HepG2 (cell line): Measurements from ENCODE around the gene ANKRD31. TPM values are rescaled to one million over a fixed set of nuclear protein-coding genes. Genes with fewer than 3 reads are reported as not detected.

Source experiments
- ATAC-seq: fragments of 200-7000 bp; cut with Tn5 transposase; 3 replicates; pipeline ENCODE4 v1.9.1; 2020; ENCODE audit warnings: mild to moderate bottlenecking, moderate library complexity
- BruUV-seq: library from RNA; stranded (reverse); fragments of 400-500 nt; replicated peaks from 2 replicates; lab custom pipeline; 2021; lab: Mats Ljungman, UMichigan
- CTCF ChIA-PET: fragments of 300-600 bp; formaldehyde crosslinking; extraction: SDS; loops from one replicate; lab custom pipeline; 2021; ENCODE audit warnings: low total read pairs, inconsistent platforms, low intra/inter-chr PET ratio; lab: Yijun Ruan, JAX
- POLR2A ChIA-PET: fragments of 350-600 bp; sonication (Branson Sonifier 250); formaldehyde crosslinking; loops from one replicate; lab custom pipeline; 2020; ENCODE audit warnings: antibody characterized with exemption, inconsistent platforms; lab: Yijun Ruan, JAX
- DNase-seq: peaks from one replicate; pipeline ENCODE4 v3.0.0-alpha.2; 2015; ENCODE audit warnings: low spot score
- FAIRE-seq: peaks from 3 replicates; lab custom pipeline; 2011; peaks lifted over from hg19 to GRCh38; lab: Jason Lieb, UNC
- H2AFZ ChIP-seq: one replicate; pipeline ENCODE4 v1.6.1; 2011; ENCODE audit warnings: low read length, inconsistent platforms
- H3K27ac ChIP-seq: fragments of 300-600 bp; 3 replicates; pipeline ENCODE4 v1.8.0; 2011; ENCODE audit warnings: mixed run types, mild to moderate bottlenecking, mixed read lengths, low read length, inconsistent platforms; ENCODE audit not compliant: insufficient read depth; ENCODE audit errors: extremely low read length
- H3K27me3 ChIP-seq, 2 experiments: fragments of 200-600 bp in 1 of 2; 2 replicates in 1 of 2; 3 replicates in 1 of 2; pipeline versions ENCODE4 v1.6.0 to v1.8.0; 2011; ENCODE audit warnings: low read length in 2 of 2, mild to moderate bottlenecking in 2 of 2, moderate library complexity in 2 of 2, inconsistent platforms in 1 of 2; ENCODE audit not compliant: insufficient read depth in 2 of 2, control insufficient read depth in 1 of 2
- H3K36me3 ChIP-seq, 2 experiments: fragments of 200-600 bp in 1 of 2; replicated peaks in 1 of 2; 2 replicates in 1 of 2; 3 replicates in 1 of 2; pipeline versions ENCODE4 v1.5.1 to v1.8.0; 2011; ENCODE audit warnings: low read length in 2 of 2, inconsistent platforms in 1 of 2; ENCODE audit not compliant: insufficient read depth in 2 of 2, control insufficient read depth in 1 of 2
- H3K4me1 ChIP-seq: 2 replicates; pipeline ENCODE4 v1.5.1; 2012; ENCODE audit warnings: low read length, inconsistent platforms; ENCODE audit not compliant: insufficient read depth
- H3K4me2 ChIP-seq: 2 replicates; pipeline ENCODE4 v1.6.0; 2011; ENCODE audit warnings: low read depth, low read length, inconsistent platforms
- H3K4me3 ChIP-seq, 3 experiments: fragments of 200-600 bp in 1 of 3; sonication (generic), shearing (Covaris generic) in 1 of 3; replicated peaks in 1 of 3; 2 replicates each; pipeline ENCODE4 v1.5.1; 2011 to 2016; ENCODE audit warnings: low read length in 3 of 3, inconsistent platforms in 2 of 3, low read depth in 2 of 3, mild to moderate bottlenecking in 2 of 3, control low read depth in 1 of 3, mixed read lengths in 1 of 3; ENCODE audit not compliant: insufficient read depth in 1 of 3
- H3K79me2 ChIP-seq: one replicate; pipeline ENCODE4 v1.6.1; 2011; ENCODE audit warnings: low read length, inconsistent platforms; ENCODE audit not compliant: insufficient read depth
- H3K9ac ChIP-seq: 2 replicates; pipeline ENCODE4 v1.6.0; 2011; ENCODE audit warnings: mild to moderate bottlenecking, low read depth, low read length, inconsistent platforms; ENCODE audit not compliant: insufficient read depth
- H3K9me3 ChIP-seq: 2 replicates; pipeline ENCODE4 v1.5.1; 2012; ENCODE audit warnings: mild to moderate bottlenecking, low read length
- H4K20me1 ChIP-seq: 2 replicates; pipeline ENCODE4 v1.6.0; 2011; ENCODE audit warnings: inconsistent platforms, mild to moderate bottlenecking, low read length, moderate library complexity; ENCODE audit not compliant: insufficient read depth
- HCFC1 ChIP-seq: fragments of 150-350 bp; IDR thresholded peaks from 2 replicates; pipeline ENCODE4 v1.6.1; 2014; ENCODE audit warnings: low read depth, low read length
- KDM2A ChIP-seq: sonication (generic); formaldehyde crosslinking; IDR thresholded peaks from 2 replicates; pipeline ENCODE4 v1.4.0; 2020; ENCODE audit warnings: low read depth, missing genetic modification reagents, borderline replicate concordance
- KLF9 ChIP-seq: IDR thresholded peaks from 2 replicates; pipeline ENCODE4 v1.6.1; 2016; ENCODE audit warnings: low read depth
- MXD4 ChIP-seq: IDR thresholded peaks from 2 replicates; pipeline ENCODE4 v1.6.1; 2016; ENCODE audit warnings: mild to moderate bottlenecking, missing biosample characterization, missing genetic modification reagents
- NFIC ChIP-seq: IDR thresholded peaks from 2 replicates; pipeline ENCODE4 v1.6.1; 2012; ENCODE audit warnings: mild to moderate bottlenecking, low read length, inconsistent platforms
- NR1H2 ChIP-seq: sonication (generic); formaldehyde crosslinking; IDR thresholded peaks from 2 replicates; pipeline ENCODE4 v1.8.1; 2022; ENCODE audit warnings: low read depth, missing genetic modification reagents, borderline replicate concordance
- SUZ12 ChIP-seq: fragments of 150-350 bp; IDR thresholded peaks from 2 replicates; pipeline ENCODE4 v1.6.1; 2014; ENCODE audit warnings: low read depth, low read length
- XRCC5 ChIP-seq: fragments of 200-400 bp; formaldehyde crosslinking; optimal IDR thresholded peaks from 2 replicates; pipeline ENCODE3; 2017; ENCODE audit warnings: mild to moderate bottlenecking, low read length
- ZBTB8A ChIP-seq: sonication (generic); formaldehyde crosslinking; IDR thresholded peaks from 2 replicates; pipeline ENCODE4 v1.4.0; 2020; ENCODE audit warnings: mild to moderate bottlenecking, low read depth, missing genetic modification reagents, borderline replicate concordance
- ZKSCAN1 ChIP-seq: fragments of 150-350 bp; IDR thresholded peaks from 2 replicates; pipeline ENCODE4 v1.6.1; 2014; ENCODE audit warnings: low read length
- ZNF30 ChIP-seq: sonication (generic); formaldehyde crosslinking; IDR thresholded peaks from 2 replicates; pipeline ENCODE4 v1.5.0; 2020; ENCODE audit warnings: mild to moderate bottlenecking, missing genetic modification reagents
- ZNF703 ChIP-seq: sonication (generic); formaldehyde crosslinking; IDR thresholded peaks from 2 replicates; pipeline ENCODE4 v1.5.1; 2020; ENCODE audit warnings: missing genetic modification reagents, mild to moderate bottlenecking, moderate library complexity, borderline replicate concordance
- ZNF724P ChIP-seq: sonication (generic); formaldehyde crosslinking; IDR thresholded peaks from 2 replicates; pipeline ENCODE4 v1.8.0; 2022; ENCODE audit warnings: missing genetic modification reagents, borderline replicate concordance
- in situ Hi-C: cut with HindIII; loops from 2 replicates; pipeline ENCODE4 v1.10.0; 2017; ENCODE audit warnings: low pct_unique_long_range_greater_than_20kb; ENCODE audit not compliant: extremely low pct_ligation_motif_present
- intact Hi-C: fragments of 100-400 bp; cut with micrococcal nuclease; formaldehyde crosslinking; loops from one replicate; pipeline ENCODE4 v1.10.0; 2022; ENCODE audit not compliant: unreplicated experiment
- polyA plus RNA-seq, 8 experiments: library from polyadenylated mRNA; depleted of rRNA in 3 of 8; stranded (reverse) in 7 of 8; unstranded in 1 of 8; fragments of >200 nt; fragmentation: Illumina TruSeq in 4 of 8; extraction: Trizol in 4 of 8; gene quantifications; 2 replicates each; pipeline versions ENCODE4 v1.2.1 to v1.2.3, GENCODE V29; 2011 to 2016; ENCODE audit warnings: low read depth in 4 of 8, missing spikeins in 1 of 8, mixed read lengths in 1 of 8; ENCODE audit not compliant: insufficient read depth in 1 of 8
- total RNA-seq, 5 experiments: library from RNA; depleted of rRNA; stranded (reverse); fragments of >200 nt; fragmentation: Illumina TruSeq; extraction: Trizol; gene quantifications; 2 replicates each; pipeline ENCODE4 v1.2.3, GENCODE V29; 2016; ENCODE audit warnings: low read depth in 1 of 5
- TF ChIP-seq, protein P1 (sequence below): sonication (generic); formaldehyde crosslinking; IDR thresholded peaks from 2 replicates; pipeline ENCODE4 v1.4.0; 2020; ENCODE audit warnings: missing genetic modification reagents
- TF ChIP-seq, protein P2 (sequence below): fragments of 450-650 bp; IDR thresholded peaks from 2 replicates; pipeline ENCODE4 v1.6.1; 2017
- TF ChIP-seq, protein P3 (sequence below): sonication (generic); formaldehyde crosslinking; IDR thresholded peaks from 2 replicates; pipeline ENCODE4 v1.9.0; 2021; ENCODE audit warnings: missing genetic modification reagents, borderline replicate concordance
- TF ChIP-seq, protein P4 (sequence below): sonication (generic); formaldehyde crosslinking; IDR thresholded peaks from 2 replicates; pipeline ENCODE4 v1.4.0; 2020; ENCODE audit warnings: missing genetic modification reagents, borderline replicate concordance
- TF ChIP-seq, protein P5 (sequence below): sonication (generic); formaldehyde crosslinking; IDR thresholded peaks from 2 replicates; pipeline ENCODE4 v1.8.0; 2023; ENCODE audit warnings: mild to moderate bottlenecking, missing genetic modification reagents

Gene ANKRD31
- total and polyA plus RNA-seq, 2 of the 13 experiments (the other 11 are each of a cell fraction or from before 2014, with no cell fraction given): 0.01 to 0.09 TPM

DNA sequence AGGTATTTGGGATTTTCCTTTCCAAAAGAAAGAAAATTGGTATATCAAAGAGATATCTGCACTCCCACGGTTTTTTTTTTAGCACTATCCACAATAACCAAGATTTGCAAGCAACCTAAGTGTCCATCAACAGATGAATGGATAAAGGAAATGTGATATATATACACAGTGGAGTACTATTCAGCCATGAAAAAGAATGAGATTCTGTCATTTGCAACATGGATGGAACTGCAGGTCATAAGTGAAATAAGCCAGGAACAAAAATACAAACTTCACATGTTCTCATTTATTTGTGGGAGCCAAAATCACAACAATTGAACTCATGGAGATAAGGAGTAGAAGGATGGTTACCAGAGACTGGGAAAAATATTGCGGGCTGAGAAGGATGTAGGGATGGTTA lies 9.8 kb downstream of the ANKRD31 start (continued):
- TF ChIP-seq XRCC5: no peak
- no peak for TF ChIP-seq SUZ12
- TF ChIP-seq, protein P1, sequence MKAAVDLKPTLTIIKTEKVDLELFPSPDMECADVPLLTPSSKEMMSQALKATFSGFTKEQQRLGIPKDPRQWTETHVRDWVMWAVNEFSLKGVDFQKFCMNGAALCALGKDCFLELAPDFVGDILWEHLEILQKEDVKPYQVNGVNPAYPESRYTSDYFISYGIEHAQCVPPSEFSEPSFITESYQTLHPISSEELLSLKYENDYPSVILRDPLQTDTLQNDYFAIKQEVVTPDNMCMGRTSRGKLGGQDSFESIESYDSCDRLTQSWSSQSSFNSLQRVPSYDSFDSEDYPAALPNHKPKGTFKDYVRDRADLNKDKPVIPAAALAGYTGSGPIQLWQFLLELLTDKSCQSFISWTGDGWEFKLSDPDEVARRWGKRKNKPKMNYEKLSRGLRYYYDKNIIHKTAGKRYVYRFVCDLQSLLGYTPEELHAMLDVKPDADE: no peak
- TF ChIP-seq ZBTB8A (CRISPR knock-in tag): no peak
- TF ChIP-seq ZNF30: no peak
- TF ChIP-seq, protein P2, sequence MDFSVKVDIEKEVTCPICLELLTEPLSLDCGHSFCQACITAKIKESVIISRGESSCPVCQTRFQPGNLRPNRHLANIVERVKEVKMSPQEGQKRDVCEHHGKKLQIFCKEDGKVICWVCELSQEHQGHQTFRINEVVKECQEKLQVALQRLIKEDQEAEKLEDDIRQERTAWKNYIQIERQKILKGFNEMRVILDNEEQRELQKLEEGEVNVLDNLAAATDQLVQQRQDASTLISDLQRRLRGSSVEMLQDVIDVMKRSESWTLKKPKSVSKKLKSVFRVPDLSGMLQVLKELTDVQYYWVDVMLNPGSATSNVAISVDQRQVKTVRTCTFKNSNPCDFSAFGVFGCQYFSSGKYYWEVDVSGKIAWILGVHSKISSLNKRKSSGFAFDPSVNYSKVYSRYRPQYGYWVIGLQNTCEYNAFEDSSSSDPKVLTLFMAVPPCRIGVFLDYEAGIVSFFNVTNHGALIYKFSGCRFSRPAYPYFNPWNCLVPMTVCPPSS: no peak
- TF ChIP-seq MXD4 (CRISPR knock-in tag): no peak
- no peak for TF ChIP-seq HCFC1
- TF ChIP-seq, all 625 proteins: peak for 0

DNA sequence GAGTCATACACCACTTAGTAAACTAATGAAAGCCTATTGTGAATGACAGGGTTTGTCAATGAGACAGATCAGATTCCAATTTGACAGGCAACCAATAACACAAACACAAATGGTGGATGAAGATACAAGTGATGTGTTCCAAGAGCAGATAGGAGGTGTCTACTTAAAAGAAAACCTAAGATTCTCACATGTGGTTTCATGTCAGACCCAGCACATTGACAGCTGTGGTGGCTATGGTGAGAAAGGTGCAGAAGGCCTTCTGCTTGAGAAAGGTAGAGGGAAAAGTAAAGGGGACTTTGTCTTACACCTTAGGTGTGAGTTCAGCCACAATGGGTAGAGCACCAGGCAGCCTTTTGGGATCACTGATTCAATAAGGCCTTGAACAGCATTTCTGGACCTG lies 11.2 kb downstream of the ANKRD31 start:
- CTCF ChIA-PET: no interaction called here
- BruUV-seq: no TSS peak
- TF ChIP-seq, protein P3, sequence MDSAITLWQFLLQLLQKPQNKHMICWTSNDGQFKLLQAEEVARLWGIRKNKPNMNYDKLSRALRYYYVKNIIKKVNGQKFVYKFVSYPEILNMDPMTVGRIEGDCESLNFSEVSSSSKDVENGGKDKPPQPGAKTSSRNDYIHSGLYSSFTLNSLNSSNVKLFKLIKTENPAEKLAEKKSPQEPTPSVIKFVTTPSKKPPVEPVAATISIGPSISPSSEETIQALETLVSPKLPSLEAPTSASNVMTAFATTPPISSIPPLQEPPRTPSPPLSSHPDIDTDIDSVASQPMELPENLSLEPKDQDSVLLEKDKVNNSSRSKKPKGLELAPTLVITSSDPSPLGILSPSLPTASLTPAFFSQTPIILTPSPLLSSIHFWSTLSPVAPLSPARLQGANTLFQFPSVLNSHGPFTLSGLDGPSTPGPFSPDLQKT (CRISPR knock-in tag): no peak
- TF ChIP-seq ZNF724P (CRISPR knock-in tag) (no peak), NFIC (no peak), NR1H2 (CRISPR knock-in tag) (no peak), KDM2A (CRISPR knock-in tag) (no peak), KLF9 (no peak), ZKSCAN1 (no peak), ZNF703 (CRISPR knock-in tag) (no peak)
- TF ChIP-seq, protein P4, sequence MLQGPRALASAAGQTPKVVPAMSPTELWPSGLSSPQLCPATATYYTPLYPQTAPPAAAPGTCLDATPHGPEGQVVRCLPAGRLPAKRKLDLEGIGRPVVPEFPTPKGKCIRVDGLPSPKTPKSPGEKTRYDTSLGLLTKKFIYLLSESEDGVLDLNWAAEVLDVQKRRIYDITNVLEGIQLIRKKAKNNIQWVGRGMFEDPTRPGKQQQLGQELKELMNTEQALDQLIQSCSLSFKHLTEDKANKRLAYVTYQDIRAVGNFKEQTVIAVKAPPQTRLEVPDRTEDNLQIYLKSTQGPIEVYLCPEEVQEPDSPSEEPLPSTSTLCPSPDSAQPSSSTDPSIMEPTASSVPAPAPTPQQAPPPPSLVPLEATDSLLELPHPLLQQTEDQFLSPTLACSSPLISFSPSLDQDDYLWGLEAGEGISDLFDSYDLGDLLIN (CRISPR knock-in tag): no peak
- TF ChIP-seq, protein P5, sequence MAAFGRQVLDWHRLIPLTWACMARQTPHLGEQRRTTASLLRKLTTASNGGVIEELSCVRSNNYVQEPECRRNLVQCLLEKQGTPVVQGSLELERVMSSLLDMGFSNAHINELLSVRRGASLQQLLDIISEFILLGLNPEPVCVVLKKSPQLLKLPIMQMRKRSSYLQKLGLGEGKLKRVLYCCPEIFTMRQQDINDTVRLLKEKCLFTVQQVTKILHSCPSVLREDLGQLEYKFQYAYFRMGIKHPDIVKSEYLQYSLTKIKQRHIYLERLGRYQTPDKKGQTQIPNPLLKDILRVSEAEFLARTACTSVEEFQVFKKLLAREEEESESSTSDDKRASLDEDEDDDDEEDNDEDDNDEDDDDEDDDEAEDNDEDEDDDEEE: no peak

More for the DNA sequence above, 11.2 kb downstream of the ANKRD31 start:
- FAIRE-seq: no peak
- Histone ChIP-seq H3K4me1 (no peaks in the 10 kb centered on the region), H3K36me3 (no peaks in the 10 kb centered on the region), H3K4me2 (no peak overlapping the region), H3K27ac (no peak overlapping the region), H3K27me3 (no peaks in the 10 kb centered on the region), H2AFZ (no peak overlapping the region), H3K4me3 (no peak overlapping the region), H4K20me1 (no peaks in the 10 kb centered on the region), H3K79me2 (no peaks in the 10 kb centered on the region), H3K9me3 (no peaks in the 10 kb centered on the region), H3K9ac (no peak overlapping the region)
- in situ Hi-C loops (no loop called here), intact Hi-C loops (no loop called here)
- no peak for ATAC-seq
- POLR2A ChIA-PET: no interaction called here
- DNase-seq: no peak
